GM18909 (cell line): ENCODE results near the gene SMAD4.
A peak's percentile ranks its signal among the peaks of the same experiment; 100 is the strongest.
"Not testable (repeated sequence)": the region's sequence is repeated elsewhere in the genome, so short reads cannot be mapped to it uniquely, and the experiment has no call there.

Experiments used
- ATAC-seq: cut with Tn5 transposase; IDR thresholded peaks from one replicate; pipeline ENCODE4 v1.9.1; 2021; ENCODE audit warnings: mild to moderate bottlenecking; ENCODE audit not compliant: unreplicated experiment, poor library complexity

The SMAD4 gene

GRCh38 chr18:51066273-51066672 is 36.3 kb downstream of the SMAD4 start:
- no peak for ATAC-seq

GRCh38 chr18:51068105-51068504 is 38.1 kb downstream of the SMAD4 start:
- no peak for ATAC-seq

- ATAC-seq: no peak
These were observed 39.9 kb downstream of the SMAD4 start for GRCh38 chr18:51069885-51070284.

- no peak for ATAC-seq
These were observed 40.5 kb downstream of the SMAD4 start for GRCh38 chr18:51070545-51070944.

GRCh38 chr18:51072586-51073313 is 42.7 kb downstream of the SMAD4 start:
- ATAC-seq: no peak

GRCh38 chr18:51074605-51075004 is 44.6 kb downstream of the SMAD4 start:
- ATAC-seq: peak; percentile 78

- ATAC-seq: no peak
These were observed 46.5 kb downstream of the SMAD4 start for GRCh38 chr18:51076503-51076902.

GRCh38 chr18:51077217-51077616 is 47.2 kb downstream of the SMAD4 start:
- peak; percentile 71 for ATAC-seq

- no peak for ATAC-seq
These were observed 48.0 kb downstream of the SMAD4 start for GRCh38 chr18:51078026-51078425.

- peak; percentile 74 for ATAC-seq
These were observed 52.7 kb downstream of the SMAD4 start for GRCh38 chr18:51082571-51083267.

GRCh38 chr18:51083398-51083797 is 53.4 kb downstream of the SMAD4 start:
- no peak for ATAC-seq

- ATAC-seq: no peak
These were observed 58.4 kb downstream of the SMAD4 start for GRCh38 chr18:51088410-51088809.

GRCh38 chr18:51089691-51090090 is 59.7 kb downstream of the SMAD4 start:
- no peak for ATAC-seq

GRCh38 chr18:51091270-51091669 is 61.3 kb downstream of the SMAD4 start:
- ATAC-seq: no peak

GRCh38 chr18:51092117-51092516 is 62.1 kb downstream of the SMAD4 start:
- ATAC-seq: no peak

- not testable (repeated sequence) for ATAC-seq
These were observed 63.0 kb downstream of the SMAD4 start for GRCh38 chr18:51092967-51093366.

GRCh38 chr18:51097021-51097822 is 67.2 kb downstream of the SMAD4 start:
- no peak for ATAC-seq

GRCh38 chr18:51098082-51098481 is 68.1 kb downstream of the SMAD4 start:
- no peak for ATAC-seq

GRCh38 chr18:51098513-51098912 is 68.5 kb downstream of the SMAD4 start:
- no peak for ATAC-seq

GRCh38 chr18:51100385-51101120 is 70.5 kb downstream of the SMAD4 start:
- ATAC-seq: no peak
